H1 (cell line): ENCODE measurements around the gene VWA1. TPM values are rescaled to one million over a fixed set of nuclear protein-coding genes. Genes with fewer than 3 reads are reported as not detected.

Experiments used
- CTCF ChIA-PET: fragments of 300-600 bp; sonication (Branson Sonifier 250); formaldehyde crosslinking; loops from one replicate; lab custom pipeline; 2021; ENCODE audit not compliant: partially characterized antibody; lab: Charles Lee
- POLR2A ChIA-PET: fragments of 300-600 bp; sonication (Branson Sonifier 250); formaldehyde crosslinking; loops from one replicate; lab custom pipeline; 2021; ENCODE audit warnings: inconsistent platforms; ENCODE audit not compliant: partially characterized antibody; lab: Charles Lee
- DNase-seq, 2 experiments: peaks; one replicate each; pipeline versions ENCODE4 v3.0.0 to v3.0.0-alpha.2; 2010 to 2022; ENCODE audit warnings: low spot score in 2 of 2, low read depth in 1 of 2, mixed read lengths in 1 of 2
- FAIRE-seq: peaks from 2 replicates; lab custom pipeline; 2011; peaks lifted over from hg19 to GRCh38; lab: Jason Lieb, UNC
- H2AFZ ChIP-seq: 2 replicates; pipeline ENCODE4 v1.8.1; 2012; ENCODE audit warnings: low read length, inconsistent platforms
- H2AK5ac ChIP-seq: 2 replicates; pipeline ENCODE4 v1.6.1; 2013; ENCODE audit warnings: low read depth, low read length
- H2BK120ac ChIP-seq: replicated peaks from 2 replicates; pipeline ENCODE3; 2013; ENCODE audit warnings: low read depth, low read length, inconsistent platforms
- H2BK12ac ChIP-seq: 2 replicates; pipeline ENCODE4 v1.6.1; 2013; ENCODE audit warnings: low read depth, low read length
- H2BK15ac ChIP-seq: 2 replicates; pipeline ENCODE4 v1.6.1; 2013; ENCODE audit warnings: low read length
- H2BK20ac ChIP-seq: 2 replicates; pipeline ENCODE4 v1.6.1; 2013; ENCODE audit warnings: low read length
- H2BK5ac ChIP-seq: 2 replicates; pipeline ENCODE4 v1.6.1; 2013; ENCODE audit warnings: low read depth, low read length
- H3K14ac ChIP-seq: 2 replicates; pipeline ENCODE4 v1.6.1; 2013; ENCODE audit warnings: inconsistent platforms; ENCODE audit not compliant: insufficient read length
- H3K18ac ChIP-seq: 2 replicates; pipeline ENCODE4 v1.6.1; 2013; ENCODE audit warnings: low read length; ENCODE audit errors: extremely low read depth
- H3K23ac ChIP-seq: 2 replicates; pipeline ENCODE4 v1.6.1; 2013; ENCODE audit warnings: inconsistent platforms; ENCODE audit not compliant: insufficient read length
- H3K23me2 ChIP-seq: 2 replicates; pipeline ENCODE4 v1.6.1; 2013; ENCODE audit warnings: low read depth, low read length
- H3K27ac ChIP-seq: 2 replicates; pipeline ENCODE4 v1.6.1; 2011; ENCODE audit warnings: low read depth, low read length, inconsistent platforms
- H3K27me3 ChIP-seq, 4 experiments: replicated peaks in 1 of 4; 1 replicate in 1 of 4; 2 replicates in 3 of 4; pipeline versions ENCODE4 v1.6.1 to v1.8.1; 2011 to 2013; ENCODE audit warnings: low read length in 3 of 4, mild to moderate bottlenecking in 3 of 4, inconsistent platforms in 2 of 4, mixed read lengths in 2 of 4, moderate library complexity in 1 of 4; ENCODE audit not compliant: control insufficient read depth in 3 of 4, insufficient read depth in 3 of 4; ENCODE audit errors: extremely low read depth in 1 of 4
- H3K36me3 ChIP-seq, 4 experiments: 2 replicates each; pipeline versions ENCODE4 v1.6.1 to v1.8.1; 2011 to 2013; ENCODE audit warnings: mild to moderate bottlenecking in 4 of 4, low read length in 3 of 4, moderate library complexity in 2 of 4, control low read depth in 1 of 4, inconsistent platforms in 1 of 4; ENCODE audit not compliant: insufficient read depth in 4 of 4, control insufficient read depth in 2 of 4
- H3K4ac ChIP-seq: replicated peaks from 2 replicates; pipeline ENCODE3; 2013; ENCODE audit warnings: low read length, low read depth, mixed read lengths, inconsistent platforms; ENCODE audit not compliant: insufficient read length
- H3K4me1 ChIP-seq, 4 experiments: replicated peaks in 1 of 4; 1 replicate in 1 of 4; 2 replicates in 3 of 4; pipeline versions ENCODE4 v1.6.1 to v1.8.1; 2011 to 2013; ENCODE audit warnings: low read length in 3 of 4, inconsistent platforms in 2 of 4, mixed read lengths in 1 of 4; ENCODE audit not compliant: insufficient read depth in 4 of 4, control insufficient read depth in 3 of 4
- H3K4me2 ChIP-seq, 2 experiments: 2 replicates each; pipeline versions ENCODE4 v1.6.1 to v1.8.1; 2011 to 2013; ENCODE audit warnings: low read depth in 2 of 2, low read length in 2 of 2, control low read depth in 1 of 2, inconsistent platforms in 1 of 2, mild to moderate bottlenecking in 1 of 2; ENCODE audit not compliant: insufficient read depth in 1 of 2
- H3K4me3 ChIP-seq, 4 experiments: fragments of 200-600, 300-600 bp in 1 of 4; sonication (generic), shearing (Covaris generic), sonication (Bioruptor Twin) in 1 of 4; 2 replicates each; pipeline versions ENCODE4 v1.5.1 to v1.8.1; 2011 to 2016; ENCODE audit warnings: low read length in 4 of 4, low read depth in 3 of 4, control low read depth in 2 of 4, inconsistent platforms in 2 of 4, mild to moderate bottlenecking in 2 of 4, mixed read lengths in 1 of 4, moderate library complexity in 1 of 4; ENCODE audit not compliant: insufficient read depth in 2 of 4; ENCODE audit errors: extremely low read depth in 1 of 4
- H3K56ac ChIP-seq: replicated peaks from 2 replicates; pipeline ENCODE3; 2013; ENCODE audit warnings: low read depth, mild to moderate bottlenecking, mixed read lengths, low read length, inconsistent platforms; ENCODE audit not compliant: insufficient read length
- H3K79me1 ChIP-seq: 2 replicates; pipeline ENCODE4 v1.6.1; 2013; ENCODE audit warnings: low read depth, low read length, control low read depth
- H3K79me2 ChIP-seq, 2 experiments: 2 replicates each; pipeline versions ENCODE4 v1.6.1 to v1.8.1; 2012 to 2013; ENCODE audit warnings: low read length in 2 of 2, mild to moderate bottlenecking in 2 of 2, inconsistent platforms in 1 of 2; ENCODE audit not compliant: insufficient read depth in 2 of 2, control insufficient read depth in 1 of 2
- H3K9ac ChIP-seq, 4 experiments: replicated peaks in 1 of 4; 1 replicate in 1 of 4; 2 replicates in 3 of 4; pipeline versions ENCODE4 v1.6.1 to v1.8.1; 2011 to 2013; ENCODE audit warnings: low read depth in 3 of 4, low read length in 3 of 4, control low read depth in 2 of 4, mild to moderate bottlenecking in 2 of 4, moderate library complexity in 2 of 4, inconsistent platforms in 1 of 4; ENCODE audit errors: extremely low read depth in 1 of 4
- H3K9me3 ChIP-seq, 2 experiments: 2 replicates each; pipeline versions ENCODE4 v1.6.1 to v1.8.1; 2012 to 2013; ENCODE audit warnings: mild to moderate bottlenecking in 2 of 2, moderate library complexity in 2 of 2, control low read depth in 1 of 2, inconsistent platforms in 1 of 2, low read depth in 1 of 2, low read length in 1 of 2, mixed read lengths in 1 of 2; ENCODE audit not compliant: insufficient read depth in 2 of 2
- H4K20me1 ChIP-seq, 2 experiments: replicated peaks in 1 of 2; 2 replicates each; pipeline versions ENCODE3 to v1.8.1; 2011 to 2013; ENCODE audit warnings: inconsistent platforms in 2 of 2, low read length in 2 of 2, mild to moderate bottlenecking in 1 of 2; ENCODE audit not compliant: insufficient read depth in 2 of 2, control insufficient read depth in 1 of 2
- H4K5ac ChIP-seq: 2 replicates; pipeline ENCODE4 v1.6.1; 2013; ENCODE audit warnings: low read length, low read depth, mixed read lengths, inconsistent platforms; ENCODE audit not compliant: insufficient read length
- H4K8ac ChIP-seq: 2 replicates; pipeline ENCODE4 v1.8.0; 2013; ENCODE audit warnings: mild to moderate bottlenecking, moderate library complexity, low read length, inconsistent platforms; ENCODE audit not compliant: insufficient read depth; ENCODE audit errors: extremely low read depth
- H4K91ac ChIP-seq: replicated peaks from 2 replicates; pipeline ENCODE3; 2013; ENCODE audit warnings: low read length, mixed read lengths, inconsistent platforms; ENCODE audit not compliant: insufficient read length
- BRCA1 ChIP-seq: IDR thresholded peaks from 2 replicates; pipeline ENCODE4 v1.6.1; 2012; ENCODE audit warnings: low read depth, low read length, improper control_type of control experiment
- CREB1 ChIP-seq: IDR thresholded peaks from 2 replicates; pipeline ENCODE4 v1.6.1; 2012; ENCODE audit warnings: inconsistent platforms
- CTBP2 ChIP-seq: IDR thresholded peaks from 2 replicates; pipeline ENCODE4 v1.7.0; 2011; ENCODE audit warnings: borderline replicate concordance, mild to moderate bottlenecking, moderate library complexity, mixed read lengths, low read length; ENCODE audit not compliant: insufficient read depth, insufficient read length
- MAFK ChIP-seq: IDR thresholded peaks from 2 replicates; pipeline ENCODE4 v1.6.1; 2012; ENCODE audit warnings: low read depth, mild to moderate bottlenecking, improper control_type of control experiment, low read length
- NANOG ChIP-seq: IDR thresholded peaks from 2 replicates; pipeline ENCODE4 v1.6.1; 2011; ENCODE audit warnings: low read length, low read depth, mild to moderate bottlenecking, inconsistent platforms; ENCODE audit not compliant: insufficient read depth, poor library complexity, severe bottlenecking
- SRF ChIP-seq: IDR thresholded peaks from 2 replicates; pipeline ENCODE4 v1.6.1; 2011; ENCODE audit warnings: mild to moderate bottlenecking, low read depth, low read length, moderate library complexity
- SUZ12 ChIP-seq: fragments of 200-600 bp; sonication (generic); IDR thresholded peaks from 2 replicates; pipeline ENCODE4 v1.6.1; 2012; ENCODE audit warnings: mild to moderate bottlenecking, inconsistent platforms, low read length, moderate library complexity, mixed read lengths
- TAF1 ChIP-seq: IDR thresholded peaks from 2 replicates; pipeline ENCODE4 v1.6.1; 2011; ENCODE audit warnings: mild to moderate bottlenecking, low read depth, low read length
- WGBS, 2 experiments: shearing (Covaris generic) in 1 of 2; methylation state at CpG; one replicate each; pipeline versions ENCODE4 v1.1.6 to v1.1.7; 2013 to 2015; ENCODE audit warnings: low lambda C conversion rate in 2 of 2, mixed read lengths in 2 of 2, inconsistent platforms in 1 of 2, low coverage in 1 of 2, missing lambda C conversion rate in 1 of 2; ENCODE audit not compliant: insufficient replicate concordance in 2 of 2, insufficient coverage in 1 of 2, insufficient read length in 1 of 2; ENCODE audit errors: extremely low coverage in 1 of 2, missing lambda C conversion rate in 1 of 2; 5-methylcytosine and 5-hydroxymethylcytosine counted together
- polyA plus RNA-seq, 7 experiments: library from polyadenylated mRNA; depleted of rRNA in 3 of 7; stranded (reverse) in 5 of 7; unstranded in 2 of 7; fragments of >200 nt in 5 of 7; fragments of 200-250 nt in 2 of 7; gene quantifications; 1 replicate in 5 of 7; 2 replicates in 1 of 7; 4 replicates in 1 of 7; pipeline versions ENCODE4 v1.2.1 to v1.2.3, GENCODE V29; 2011 to 2013; ENCODE audit warnings: missing spikeins in 2 of 7, mixed read lengths in 2 of 7
- total RNA-seq: library from RNA; stranded (reverse); fragmentation: NEBNext Ultra II Directional; extraction: Animal tissue kit (Norgen Biotek cat#: 25700); gene quantifications from 2 replicates; pipeline ENCODE4 v1.2.1, GENCODE V29; 2021
- TF ChIP-seq, protein P1 (sequence below), 3 experiments: IDR thresholded peaks; 1 replicate in 2 of 3; 2 replicates in 1 of 3; pipeline versions ENCODE4 v1.5.1 to v1.6.1; 2011; ENCODE audit warnings: low read length in 3 of 3, mild to moderate bottlenecking in 3 of 3, inconsistent platforms in 2 of 3, low read depth in 1 of 3, moderate library complexity in 1 of 3; ENCODE audit not compliant: insufficient read depth in 1 of 3; ENCODE audit errors: control extremely low read depth in 1 of 3
- TF ChIP-seq, protein P2 (sequence below): IDR thresholded peaks from 2 replicates; pipeline ENCODE4 v1.6.1; 2011; ENCODE audit warnings: low read depth, mild to moderate bottlenecking, low read length; ENCODE audit not compliant: insufficient read depth

VWA1 gene
- total and polyA plus RNA-seq, 2 of the 8 experiments (the other 6 are each of a cell fraction or from before 2014, with no cell fraction given): 16.0 to 36.6 TPM

DNA sequence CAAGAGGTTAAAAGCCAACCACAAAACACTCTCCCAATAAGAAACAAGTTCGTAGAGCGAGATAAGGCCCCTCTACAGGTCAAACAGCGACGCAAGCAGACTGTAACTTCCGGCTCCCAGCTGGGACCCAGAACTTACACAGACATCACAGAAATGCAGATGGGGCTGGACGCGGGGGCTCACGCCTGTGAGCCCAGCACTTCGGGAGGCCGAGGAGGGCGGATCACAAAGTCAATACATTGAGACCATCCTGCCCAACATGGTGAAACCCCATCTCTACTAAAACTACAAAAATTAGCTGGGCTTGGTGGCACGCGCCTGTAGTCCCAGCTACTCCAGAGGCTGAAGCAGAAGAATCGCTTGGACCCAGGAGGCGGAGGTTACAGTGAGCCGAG is 47.4 kb upstream of the VWA1 start:
- Histone ChIP-seq H3K4me1 (no peaks in the 10 kb centered on the region; a peak in 2 of 7 replicates), H3K9me3 (no peaks in the 10 kb centered on the region), H3K9ac (no peak overlapping the region), H3K27me3 (no peaks in the 10 kb centered on the region), H4K20me1 (peaks cover 6 to 13% of the 10 kb centered on the region in 2 experiments), H3K36me3 (peaks cover 52 to 78% (median 67%) of the 10 kb centered on the region in 4 experiments), H2AK5ac (no peak overlapping the region), H3K4me3 (no peak overlapping the region), H3K23me2 (no peaks in the 10 kb centered on the region), H4K5ac (no peak overlapping the region), H3K4me2 (no peak overlapping the region), H2BK15ac (no peak overlapping the region), H4K8ac (0 out of 2 replicates have a peak overlapping the region, but pooled peaks have one; percentile 35), H4K91ac (no peak overlapping the region), H3K79me1 (peaks cover under 1% of the 10 kb centered on the region; the same call in 1 of the 2 replicates), H2AFZ (no peak overlapping the region), H2BK5ac (no peak overlapping the region), H2BK20ac (no peak overlapping the region), H3K27ac (no peak overlapping the region), H3K56ac (no peak overlapping the region), H3K23ac (no peak overlapping the region), H3K18ac (no peak overlapping the region), H3K4ac (no peak overlapping the region), H2BK120ac (no peak overlapping the region), H2BK12ac (no peak overlapping the region), H3K79me2 (peaks cover 0 to 5% of the 10 kb centered on the region in 2 experiments; a peak in 1 of 4 replicates), H3K14ac (no peak overlapping the region)
- DNase-seq: no peak
- FAIRE-seq: no peak
- POLR2A ChIA-PET: interaction anchor here (1.0 to 33.4 kb wide), 4 partner anchors 4 to 111 kb away, joined by 3 to 719 read pairs (median 362); partner anchors contain the start of genes AURKAIP1, CCNL2 and MRPL20
- CTCF ChIA-PET: interaction anchor here (1.0 to 1.7 kb wide), 3 partner anchors 10 to 116 kb away, joined by 3 to 4 read pairs (median 4); no protein-coding TSS in a partner anchor
- 98% methylated on average over 16 of the region's 16 CpGs; no CpG with 5 or more reads in 1 of the 2 experiments for WGBS, 2 experiments
- no peak for TF ChIP-seq MAFK
- TF ChIP-seq BRCA1: no peak
- no peak for TF ChIP-seq CTBP2
- TF ChIP-seq SUZ12: no peak
- TF ChIP-seq CREB1: no peak
- TF ChIP-seq, protein P1, sequence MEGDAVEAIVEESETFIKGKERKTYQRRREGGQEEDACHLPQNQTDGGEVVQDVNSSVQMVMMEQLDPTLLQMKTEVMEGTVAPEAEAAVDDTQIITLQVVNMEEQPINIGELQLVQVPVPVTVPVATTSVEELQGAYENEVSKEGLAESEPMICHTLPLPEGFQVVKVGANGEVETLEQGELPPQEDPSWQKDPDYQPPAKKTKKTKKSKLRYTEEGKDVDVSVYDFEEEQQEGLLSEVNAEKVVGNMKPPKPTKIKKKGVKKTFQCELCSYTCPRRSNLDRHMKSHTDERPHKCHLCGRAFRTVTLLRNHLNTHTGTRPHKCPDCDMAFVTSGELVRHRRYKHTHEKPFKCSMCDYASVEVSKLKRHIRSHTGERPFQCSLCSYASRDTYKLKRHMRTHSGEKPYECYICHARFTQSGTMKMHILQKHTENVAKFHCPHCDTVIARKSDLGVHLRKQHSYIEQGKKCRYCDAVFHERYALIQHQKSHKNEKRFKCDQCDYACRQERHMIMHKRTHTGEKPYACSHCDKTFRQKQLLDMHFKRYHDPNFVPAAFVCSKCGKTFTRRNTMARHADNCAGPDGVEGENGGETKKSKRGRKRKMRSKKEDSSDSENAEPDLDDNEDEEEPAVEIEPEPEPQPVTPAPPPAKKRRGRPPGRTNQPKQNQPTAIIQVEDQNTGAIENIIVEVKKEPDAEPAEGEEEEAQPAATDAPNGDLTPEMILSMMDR (IDR thresholded peaks at IDR 0.05; ENCODE audit: control extremely low read depth in 1 of 3, insufficient read depth in 1 of 3, low read depth in 1 of 3, low read length in 3 of 3): no peak
- no peak for TF ChIP-seq SRF
- TF ChIP-seq NANOG: no peak
- TF ChIP-seq, protein P2, sequence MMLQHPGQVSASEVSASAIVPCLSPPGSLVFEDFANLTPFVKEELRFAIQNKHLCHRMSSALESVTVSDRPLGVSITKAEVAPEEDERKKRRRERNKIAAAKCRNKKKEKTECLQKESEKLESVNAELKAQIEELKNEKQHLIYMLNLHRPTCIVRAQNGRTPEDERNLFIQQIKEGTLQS: no peak
- no peak for TF ChIP-seq TAF1
